Karpas-422 (cell line): ENCODE data around the gene ZNF827. TPM values are rescaled to one million over a fixed set of nuclear protein-coding genes. Genes with fewer than 3 reads are reported as not detected.

ENCODE experiments used
- DNase-seq: peaks from one replicate; pipeline ENCODE4 v3.0.0-alpha.2; 2015
- H2AFZ ChIP-seq: fragments of 200-600 bp; sonication (generic); 2 replicates; pipeline ENCODE4 v1.6.1; 2014; ENCODE audit warnings: antibody characterized with exemption, low read length, mixed read lengths
- H3K27ac ChIP-seq: fragments of 200-600 bp; sonication (generic); 2 replicates; pipeline ENCODE4 v1.5.1; 2014; ENCODE audit warnings: mild to moderate bottlenecking, low read length, moderate library complexity
- H3K27me3 ChIP-seq: fragments of 200-600 bp; sonication (generic); 2 replicates; pipeline ENCODE4 v1.6.1; 2014; ENCODE audit warnings: low read length, mixed read lengths
- H3K36me3 ChIP-seq: fragments of 200-600 bp; sonication (generic); 2 replicates; pipeline ENCODE4 v1.6.1; 2014; ENCODE audit warnings: low read length, mixed read lengths; ENCODE audit not compliant: insufficient read depth
- H3K4me1 ChIP-seq: fragments of 200-600 bp; sonication (generic); 2 replicates; pipeline ENCODE4 v1.6.1; 2014; ENCODE audit warnings: mild to moderate bottlenecking, low read length, mixed read lengths
- H3K4me2 ChIP-seq: fragments of 200-600 bp; sonication (generic); 2 replicates; pipeline ENCODE4 v1.6.1; 2014; ENCODE audit warnings: low read length, low read depth, mild to moderate bottlenecking; ENCODE audit not compliant: poor library complexity, severe bottlenecking
- H3K4me3 ChIP-seq: fragments of 200-600 bp; sonication (generic); 2 replicates; pipeline ENCODE4 v1.5.1; 2014; ENCODE audit warnings: mild to moderate bottlenecking, antibody characterized with exemption, low read length, mixed read lengths
- H3K79me2 ChIP-seq: fragments of 200-600 bp; sonication (generic); 2 replicates; pipeline ENCODE4 v1.6.1; 2014; ENCODE audit warnings: mild to moderate bottlenecking, low read length, mixed read lengths
- H3K9ac ChIP-seq: fragments of 200-600 bp; sonication (generic); 2 replicates; pipeline ENCODE4 v1.6.0; 2014; ENCODE audit warnings: low read length
- H3K9me2 ChIP-seq: fragments of 200-600 bp; sonication (generic), shearing (Covaris generic); replicated peaks from 2 replicates; pipeline ENCODE4 v1.6.0; 2014; ENCODE audit warnings: mild to moderate bottlenecking, low read length, moderate library complexity; ENCODE audit not compliant: insufficient read depth
- H3K9me3 ChIP-seq: fragments of 300-700, 200-600 bp; sonication (generic); 2 replicates; pipeline ENCODE4 v1.6.1; 2014; ENCODE audit warnings: low read length, mixed read lengths
- H4K20me1 ChIP-seq: fragments of 200-600 bp; sonication (generic); 2 replicates; pipeline ENCODE4 v1.6.1; 2014; ENCODE audit warnings: mild to moderate bottlenecking, antibody characterized with exemption, low read length, low read depth; ENCODE audit not compliant: insufficient read depth
- total RNA-seq: library from RNA; depleted of rRNA; stranded (reverse); fragments of >200 nt; shearing (Covaris generic); gene quantifications from 2 replicates; pipeline ENCODE4 v1.2.3, GENCODE V29; 2014; ENCODE audit warnings: low replicate concordance

The ZNF827 gene
- total RNA-seq, 1 experiment from 2014 or later: 70.4 TPM

DNA sequence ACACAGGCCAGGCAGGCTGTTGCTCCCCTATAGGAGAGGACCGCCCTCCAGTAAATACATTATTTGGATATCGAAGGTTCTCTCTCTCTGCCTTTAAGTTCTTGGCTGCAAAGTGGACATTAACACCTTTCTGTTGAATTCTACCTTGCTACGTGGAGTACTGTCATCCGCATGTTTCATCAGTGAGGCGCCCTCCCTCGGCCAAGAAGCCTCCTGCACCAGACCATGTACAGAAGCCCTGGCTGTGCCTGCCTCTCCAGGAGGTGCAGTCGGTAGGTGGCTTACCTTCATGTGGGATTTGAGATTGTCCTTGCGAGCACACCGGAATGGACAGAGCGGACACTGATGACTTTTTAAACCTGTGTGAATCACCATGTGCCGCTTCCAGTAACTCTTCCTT, 46.7 kb downstream of the ZNF827 start:
- Histone ChIP-seq H2AFZ (no peak overlapping the region), H3K4me2 (no peak overlapping the region), H3K27ac (no peak overlapping the region), H3K9me2 (no peaks in the 10 kb centered on the region), H3K4me3 (no peak overlapping the region), H3K79me2 (peaks cover 99% of the 10 kb centered on the region), H3K4me1 (peaks cover 81% of the 10 kb centered on the region), H3K27me3 (no peaks in the 10 kb centered on the region), H3K36me3 (peaks cover 39% of the 10 kb centered on the region; the same call in 1 of the 2 replicates), H3K9ac (no peak overlapping the region), H4K20me1 (no peaks in the 10 kb centered on the region), H3K9me3 (no peaks in the 10 kb centered on the region)
- no peak for DNase-seq

DNA sequence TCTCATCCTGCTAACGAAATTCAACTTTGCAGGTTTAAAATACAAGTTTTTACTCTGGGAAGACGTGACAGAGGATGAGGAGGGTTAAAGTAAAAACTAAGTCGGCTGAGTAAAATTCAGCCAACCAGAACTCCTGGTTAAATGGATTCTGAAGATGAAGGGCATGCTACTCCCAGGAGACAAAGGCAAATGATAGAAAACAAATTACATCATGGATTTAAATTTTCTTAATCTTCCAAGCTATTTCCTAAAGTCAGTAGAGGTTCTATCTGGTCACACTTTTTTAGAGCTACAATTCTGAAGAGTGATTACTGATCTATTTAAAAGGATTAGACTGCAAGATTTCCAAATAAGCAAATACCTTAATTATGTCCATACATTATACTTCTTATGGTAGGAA, 47.9 kb downstream of the ZNF827 start:
- Histone ChIP-seq H3K36me3 (peaks cover 35% of the 10 kb centered on the region), H3K27me3 (no peaks in the 10 kb centered on the region), H3K27ac (peak overlapping the region; percentile 63), H2AFZ (no peak overlapping the region), H3K9ac (no peak overlapping the region), H3K4me2 (peak overlapping the region; percentile 28), H3K79me2 (peaks cover 98% of the 10 kb centered on the region), H4K20me1 (no peaks in the 10 kb centered on the region), H3K9me2 (no peaks in the 10 kb centered on the region), H3K4me3 (no peak overlapping the region), H3K9me3 (no peaks in the 10 kb centered on the region), H3K4me1 (peaks cover 88% of the 10 kb centered on the region)
- peak; percentile 59 for DNase-seq

DNA sequence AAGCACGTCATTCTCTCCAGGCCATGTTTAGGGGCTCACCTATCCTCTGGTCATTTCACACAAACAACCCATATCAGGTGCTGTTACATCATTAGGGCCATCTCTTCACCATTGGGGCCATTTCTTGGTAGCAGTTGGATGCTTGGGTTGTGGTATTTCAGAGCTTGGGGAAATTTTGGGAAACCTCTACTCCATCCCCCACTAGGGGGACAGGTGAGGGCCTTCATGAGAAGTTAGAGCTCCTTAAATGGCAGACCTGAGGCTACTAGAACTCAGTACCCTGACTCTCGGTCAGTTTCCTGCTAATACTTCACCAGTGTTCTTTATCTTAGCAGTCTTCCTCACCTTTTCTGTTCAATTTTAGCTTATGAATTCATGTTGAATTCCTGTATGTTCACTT, 50.2 kb downstream of the ZNF827 start:
- peak; percentile 67 for DNase-seq
- no peaks in the 10 kb centered on the region for H3K9me3 ChIP-seq

DNA sequence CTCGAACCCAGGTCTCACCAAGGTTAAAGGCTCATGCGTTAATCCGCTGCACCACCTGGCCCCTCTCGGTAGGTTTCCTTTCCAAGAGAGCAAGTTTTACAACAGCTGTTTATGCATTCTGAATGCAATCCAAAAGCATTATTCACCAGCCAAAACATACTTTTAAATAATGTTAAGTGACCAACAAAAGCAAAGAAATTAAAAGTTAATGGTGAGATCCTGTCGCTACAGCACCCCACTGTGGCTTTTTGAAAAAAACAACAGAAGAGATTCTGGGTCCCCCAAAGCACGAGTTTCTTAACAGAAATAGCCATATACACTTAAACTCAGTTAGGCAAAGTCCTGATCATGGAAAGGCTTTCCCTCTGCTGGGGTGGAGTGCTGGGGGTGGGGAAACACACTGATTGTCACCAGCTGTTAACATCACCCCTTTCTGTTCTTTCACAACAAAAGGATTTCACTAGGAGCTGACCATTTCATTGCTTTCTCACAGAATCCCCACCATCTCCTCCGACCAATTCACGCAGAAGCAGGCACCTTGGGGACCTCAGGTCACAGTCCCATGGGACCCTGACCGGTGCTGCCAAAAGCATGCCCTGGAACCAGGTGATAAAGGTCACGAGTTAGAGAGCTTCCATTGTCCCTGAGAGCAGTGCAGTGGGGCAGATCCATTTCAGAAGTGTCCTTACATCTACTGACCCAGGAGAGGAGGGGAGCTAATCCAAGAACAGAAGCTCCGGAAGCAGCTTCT, 51.2 kb downstream of the ZNF827 start:
- Histone ChIP-seq H3K4me2 (peak overlapping the region; percentile 52), H4K20me1 (no peaks in the 10 kb centered on the region), H3K27me3 (no peaks in the 10 kb centered on the region), H3K9me3 (no peaks in the 10 kb centered on the region), H3K9ac (peak overlapping the region; percentile 32), H3K4me3 (peak overlapping the region; percentile 2; the same call in 1 of the 2 replicates), H3K4me1 (peaks cover 94% of the 10 kb centered on the region), H3K9me2 (no peaks in the 10 kb centered on the region), H3K27ac (peak overlapping the region; percentile 76), H3K36me3 (peaks cover 35% of the 10 kb centered on the region), H3K79me2 (peaks cover 98% of the 10 kb centered on the region), H2AFZ (no peak overlapping the region)
- DNase-seq: peak; percentile 62

More for the DNA sequence above, 50.2 kb downstream of the ZNF827 start:
- Histone ChIP-seq H3K9me2 (no peaks in the 10 kb centered on the region), H3K27me3 (no peaks in the 10 kb centered on the region), H2AFZ (no peak overlapping the region), H3K36me3 (peaks cover 31% of the 10 kb centered on the region), H3K27ac (peak overlapping the region; percentile 76), H3K4me3 (no peak overlapping the region), H3K9ac (no peak overlapping the region), H3K4me2 (peak overlapping the region; percentile 52), H4K20me1 (no peaks in the 10 kb centered on the region), H3K79me2 (peaks cover 98% of the 10 kb centered on the region), H3K4me1 (peaks cover 91% of the 10 kb centered on the region)

DNA sequence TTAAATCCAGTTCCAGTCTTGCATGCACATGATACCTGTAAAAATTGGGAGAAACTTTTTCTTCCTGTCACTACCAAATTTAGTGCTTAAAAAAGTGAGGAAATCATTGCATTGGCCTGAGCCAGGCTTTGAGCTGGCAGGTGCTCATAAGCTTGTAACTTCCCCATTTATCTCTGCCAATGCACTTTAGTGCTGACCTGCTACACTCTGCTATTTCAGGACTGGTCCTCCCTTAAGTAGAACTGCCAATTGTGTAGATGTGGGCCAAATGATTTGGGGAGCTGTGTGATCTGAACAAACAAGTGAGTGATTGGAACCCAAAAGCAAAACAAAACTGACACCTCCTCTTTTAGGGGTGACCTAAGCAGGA, 51.8 kb downstream of the ZNF827 start:
- Histone ChIP-seq H2AFZ (no peak overlapping the region), H3K4me3 (no peak overlapping the region), H3K36me3 (peaks cover 35% of the 10 kb centered on the region)

DNA sequence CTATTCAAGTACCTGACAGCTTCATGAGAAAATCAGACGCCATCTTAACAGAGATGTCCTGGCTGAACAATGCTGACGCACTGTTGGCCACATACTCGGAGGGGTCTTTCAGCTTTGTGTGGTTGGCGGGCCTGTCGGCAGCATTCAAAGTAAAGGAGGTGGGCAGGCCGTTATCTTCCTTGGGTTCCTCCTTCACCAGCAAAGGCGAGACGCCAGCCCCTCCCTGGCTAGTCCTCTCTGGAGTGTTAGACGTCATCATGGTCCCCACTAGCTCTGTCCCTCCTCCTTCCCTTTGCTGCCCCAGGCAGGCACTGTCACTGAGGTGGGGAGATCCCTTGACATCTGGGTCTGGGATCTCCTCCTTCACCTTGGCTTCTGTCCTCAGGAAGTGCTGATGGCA, 53.0 kb downstream of the ZNF827 start:
- no peak for DNase-seq

More for the DNA sequence above, 51.8 kb downstream of the ZNF827 start:
- H4K20me1 ChIP-seq: no peaks in the 10 kb centered on the region
- H3K27ac ChIP-seq: peak overlapping the region; percentile 76
- H3K4me1 ChIP-seq: peaks cover 94% of the 10 kb centered on the region
- no peaks in the 10 kb centered on the region for H3K27me3 ChIP-seq
- H3K9me2 ChIP-seq: no peaks in the 10 kb centered on the region
- DNase-seq: peak; percentile 82
- H3K9me3 ChIP-seq: no peaks in the 10 kb centered on the region
- no peak overlapping the region for H3K9ac ChIP-seq
- peaks cover 98% of the 10 kb centered on the region for H3K79me2 ChIP-seq
- H3K4me2 ChIP-seq: peak overlapping the region; percentile 52

DNA sequence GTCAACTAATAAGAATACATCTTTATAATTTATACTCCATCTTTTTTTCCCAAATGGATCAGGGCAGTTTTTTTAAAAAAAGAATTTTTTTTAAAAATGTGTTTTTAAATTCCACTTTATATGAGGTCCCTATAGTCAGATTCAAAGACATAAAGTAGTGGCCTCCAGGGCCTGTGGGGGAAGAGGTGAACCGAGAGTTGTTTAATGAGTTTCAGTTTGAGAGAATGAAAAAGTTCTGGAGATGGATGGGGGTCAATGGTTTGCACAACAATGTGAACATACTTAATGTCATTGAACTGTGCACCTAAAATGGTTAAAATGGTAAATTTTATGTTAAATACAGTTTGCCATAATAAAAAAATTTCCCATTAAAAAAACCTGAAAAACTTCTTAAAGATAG, 53.8 kb downstream of the ZNF827 start:
- H4K20me1 ChIP-seq: no peaks in the 10 kb centered on the region
- peaks cover 42% of the 10 kb centered on the region for H3K36me3 ChIP-seq
- H3K9me3 ChIP-seq: no peaks in the 10 kb centered on the region
- no peaks in the 10 kb centered on the region for H3K27me3 ChIP-seq
- no peak overlapping the region for H3K4me3 ChIP-seq
- peak overlapping the region; percentile 38 for H3K4me2 ChIP-seq
- no peak overlapping the region for H2AFZ ChIP-seq
- peaks cover 98% of the 10 kb centered on the region for H3K79me2 ChIP-seq
- H3K9ac ChIP-seq: no peak overlapping the region
- no peaks in the 10 kb centered on the region for H3K9me2 ChIP-seq
- DNase-seq: no peak
- peak overlapping the region; percentile 17 for H3K27ac ChIP-seq
- H3K4me1 ChIP-seq: peaks cover 81% of the 10 kb centered on the region

More for the DNA sequence above, 53.0 kb downstream of the ZNF827 start:
- Histone ChIP-seq H3K27ac (no peak overlapping the region), H3K4me1 (peaks cover 89% of the 10 kb centered on the region), H3K4me2 (no peak overlapping the region), H2AFZ (no peak overlapping the region), H3K27me3 (no peaks in the 10 kb centered on the region), H3K9me3 (no peaks in the 10 kb centered on the region), H3K9me2 (no peaks in the 10 kb centered on the region), H3K4me3 (no peak overlapping the region), H4K20me1 (no peaks in the 10 kb centered on the region), H3K9ac (no peak overlapping the region), H3K36me3 (peaks cover 41% of the 10 kb centered on the region), H3K79me2 (peaks cover 98% of the 10 kb centered on the region)

DNA sequence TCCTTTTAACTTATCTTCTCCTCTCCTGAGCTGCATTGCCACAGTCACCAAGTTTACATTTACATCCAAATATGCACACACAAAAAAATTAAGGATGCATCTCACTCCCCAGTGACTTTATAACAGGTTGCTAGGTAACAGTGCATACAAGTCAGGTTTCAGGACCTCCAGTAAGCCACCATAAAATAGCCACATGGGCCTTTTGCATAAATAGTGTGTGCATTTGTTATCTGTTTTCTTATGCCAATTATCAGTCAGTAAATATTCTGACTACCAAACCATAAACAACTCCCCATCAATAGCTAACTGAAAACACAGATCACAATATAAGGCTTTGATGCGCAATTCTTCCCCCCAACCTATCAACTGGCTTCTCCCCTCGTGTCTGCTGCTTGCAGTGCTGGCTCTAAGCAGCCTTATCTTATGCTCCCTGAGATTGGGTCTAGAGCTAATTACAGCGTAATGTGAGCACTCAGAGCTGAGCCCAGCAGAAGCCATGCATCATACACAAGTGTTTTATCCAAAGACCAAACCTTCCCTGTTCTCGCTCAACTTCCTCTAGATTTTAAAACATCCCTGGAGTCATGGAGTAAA, 55.4 kb downstream of the ZNF827 start:
- Histone ChIP-seq H4K20me1 (no peaks in the 10 kb centered on the region), H3K9me3 (no peaks in the 10 kb centered on the region), H3K9ac (peak overlapping the region; percentile 1; the same call in 1 of the 2 replicates), H3K4me3 (peak overlapping the region; percentile 5), H3K27me3 (no peaks in the 10 kb centered on the region), H2AFZ (no peak overlapping the region), H3K9me2 (no peaks in the 10 kb centered on the region), H3K4me1 (peaks cover 69% of the 10 kb centered on the region), H3K4me2 (peak overlapping the region; percentile 38), H3K79me2 (peaks cover 98% of the 10 kb centered on the region), H3K27ac (peak overlapping the region; percentile 59), H3K36me3 (peaks cover 42% of the 10 kb centered on the region)
- no peak for DNase-seq
